CD4-positive, alpha-beta T cell treated with Interferon gamma for 1 hour (primary cell): ENCODE results near the gene KIAA2012.

Experiments used
- DNase-seq: peaks from one replicate; pipeline ENCODE4 v3.0.0-alpha.2; 2020

Gene KIAA2012

DNA sequence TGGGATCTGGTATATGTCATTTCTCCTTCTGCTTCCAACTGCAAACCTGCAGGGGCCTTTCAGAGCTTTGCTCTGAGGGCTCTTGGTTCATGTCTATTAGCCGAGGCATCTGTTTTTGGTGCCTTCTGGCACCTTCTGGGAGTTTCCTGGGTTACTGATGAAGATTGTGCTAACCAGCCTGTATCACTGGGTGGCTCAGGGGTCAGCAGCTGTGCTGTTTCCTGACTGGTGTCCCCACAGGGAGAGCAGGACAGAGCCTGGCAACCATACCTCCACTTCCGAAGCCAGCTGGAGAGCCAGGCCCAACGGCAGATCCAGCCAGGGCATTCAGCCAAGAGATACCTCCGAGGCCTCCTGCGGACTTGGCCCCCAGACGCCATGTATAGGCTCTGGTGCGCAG, 17.5 kb downstream of the KIAA2012 start:
- DNase-seq, result no peak

GRCh38 chr2:202091476-202091875, 18.4 kb downstream of the KIAA2012 start:
- no peak for DNase-seq

DNA sequence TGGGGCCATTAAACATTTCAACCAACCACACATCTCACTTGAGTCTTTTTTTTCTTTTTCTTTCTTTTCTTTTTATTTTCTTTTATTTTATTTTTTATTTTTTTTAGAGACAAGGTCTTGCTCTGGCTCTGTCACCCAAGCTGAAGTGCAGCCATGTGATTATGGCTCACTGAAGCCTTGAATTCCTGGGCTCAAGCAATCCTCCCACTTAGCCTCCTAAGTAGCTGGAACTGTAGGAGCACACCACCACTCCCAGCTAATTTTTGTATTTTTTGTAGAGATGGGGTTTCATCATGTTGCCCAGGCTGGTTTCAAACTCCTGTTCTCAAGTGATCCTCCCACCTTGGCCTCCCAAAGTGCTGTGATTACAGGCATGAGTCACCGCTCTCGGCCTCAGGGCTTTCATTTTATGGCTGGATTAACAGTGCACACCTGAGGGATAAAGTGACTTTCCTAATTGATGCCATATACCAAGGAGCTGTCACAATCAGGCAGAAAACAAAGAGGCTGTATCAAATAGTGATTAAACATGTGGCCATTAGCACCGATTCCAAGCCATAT, 21.5 kb downstream of the KIAA2012 start:
- no peak for DNase-seq

GRCh38 chr2:202095235-202095634, 22.2 kb downstream of the KIAA2012 start:
- DNase-seq, result no peak

GRCh38 chr2:202096736-202097135, 23.7 kb downstream of the KIAA2012 start:
- DNase-seq, result no peak

DNA sequence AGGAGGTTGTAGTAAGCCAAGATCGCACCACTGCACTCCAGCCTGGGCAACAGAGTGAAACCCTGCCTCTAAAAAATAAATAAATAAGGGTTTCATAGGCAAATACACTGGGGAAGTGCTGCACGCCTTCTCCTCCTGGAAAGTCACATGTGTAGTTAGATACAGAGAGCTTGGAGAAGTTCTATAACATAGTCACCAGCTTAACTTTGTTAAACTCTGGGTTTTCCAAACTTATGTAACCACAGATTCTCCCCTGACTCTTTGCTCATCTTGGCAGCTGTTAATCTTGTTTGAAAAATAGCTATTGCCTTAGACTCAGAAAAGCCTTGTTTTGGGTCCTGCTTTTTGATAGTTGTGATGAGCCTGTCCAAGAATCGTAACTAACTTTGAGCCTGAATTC, 25.2 kb downstream of the KIAA2012 start:
- no peak for DNase-seq

GRCh38 chr2:202099515-202099914, 26.5 kb downstream of the KIAA2012 start:
- DNase-seq, result no peak

GRCh38 chr2:202100176-202100575, 27.1 kb downstream of the KIAA2012 start:
- DNase-seq, result no peak

DNA sequence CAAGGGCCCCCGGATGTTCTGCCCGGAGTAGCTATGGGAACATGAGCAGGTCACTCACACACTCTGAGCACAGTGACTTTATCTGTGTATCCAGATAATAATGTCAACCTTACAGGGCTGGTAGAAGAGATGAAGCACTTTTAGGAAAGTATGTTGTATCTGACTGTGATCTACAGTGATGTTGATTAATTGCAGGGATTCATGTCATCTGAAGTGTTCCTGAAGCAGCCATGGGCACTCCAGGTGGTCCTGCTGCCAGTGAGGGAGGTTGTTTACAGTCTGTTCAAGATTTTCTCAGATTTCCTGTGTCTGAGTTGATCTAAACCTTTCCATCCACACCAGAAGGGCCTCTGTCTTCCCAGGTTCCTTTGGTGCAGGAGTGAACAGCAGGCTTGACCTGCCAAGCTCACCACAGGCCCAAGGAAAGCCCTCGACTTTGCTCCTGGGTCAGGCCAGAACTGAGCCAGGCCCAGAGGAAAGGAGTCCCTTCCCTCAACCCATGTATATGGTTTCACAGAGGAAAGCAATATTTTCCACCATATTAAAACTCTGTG, 28.0 kb downstream of the KIAA2012 start:
- no peak for DNase-seq

GRCh38 chr2:202102425-202103000, 29.5 kb downstream of the KIAA2012 start:
- no peak for DNase-seq

- no peak for DNase-seq
These were observed 31.3 kb downstream of the KIAA2012 start for GRCh38 chr2:202104286-202104870.

- DNase-seq, result no peak
These were observed 32.0 kb downstream of the KIAA2012 start for GRCh38 chr2:202105025-202105424.

DNA sequence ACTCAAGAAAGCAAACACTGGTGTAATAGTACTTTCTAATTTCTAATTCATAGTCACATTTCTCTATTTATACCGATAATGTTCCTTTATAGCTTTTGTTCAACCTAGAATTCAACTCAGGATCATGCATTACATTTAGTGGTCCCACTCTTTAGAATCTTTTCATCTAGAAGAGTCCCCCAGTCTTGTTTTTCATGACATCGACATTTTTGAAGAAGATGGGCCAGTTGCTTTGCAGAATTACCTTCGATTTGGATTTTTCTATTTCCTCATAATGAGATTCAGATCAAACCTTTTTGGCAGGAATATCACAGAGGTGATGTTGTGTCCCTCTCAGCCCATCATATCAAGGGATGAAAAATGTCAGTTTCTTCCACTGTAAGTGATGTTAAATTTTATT, 35.3 kb downstream of the KIAA2012 start:
- no peak for DNase-seq

- no peak for DNase-seq
These were observed 36.2 kb downstream of the KIAA2012 start for GRCh38 chr2:202109139-202109736.

- DNase-seq, result no peak
These were observed 36.7 kb downstream of the KIAA2012 start for GRCh38 chr2:202109737-202110184.

DNA sequence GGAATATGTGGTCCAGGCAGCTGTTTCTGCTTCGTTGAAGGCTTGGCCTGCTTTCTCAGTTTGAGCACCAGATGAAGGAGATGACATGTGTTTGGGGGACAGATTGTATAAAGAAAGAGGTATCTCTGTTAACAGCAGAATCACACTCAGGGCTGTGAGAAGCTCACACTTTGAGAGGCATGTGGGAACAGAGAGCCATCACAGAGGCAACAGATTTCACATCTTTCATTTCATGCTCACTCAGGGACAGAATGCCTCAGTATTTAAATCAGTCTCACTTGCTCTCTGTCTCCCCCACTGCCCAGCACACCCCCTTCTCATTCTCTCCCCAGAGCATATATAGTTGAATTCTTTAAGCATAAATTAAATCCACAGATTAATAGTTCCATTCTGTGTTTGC, 37.4 kb downstream of the KIAA2012 start:
- DNase-seq, result no peak

- no peak for DNase-seq
These were observed 39.0 kb downstream of the KIAA2012 start for GRCh38 chr2:202112041-202112440.

DNA sequence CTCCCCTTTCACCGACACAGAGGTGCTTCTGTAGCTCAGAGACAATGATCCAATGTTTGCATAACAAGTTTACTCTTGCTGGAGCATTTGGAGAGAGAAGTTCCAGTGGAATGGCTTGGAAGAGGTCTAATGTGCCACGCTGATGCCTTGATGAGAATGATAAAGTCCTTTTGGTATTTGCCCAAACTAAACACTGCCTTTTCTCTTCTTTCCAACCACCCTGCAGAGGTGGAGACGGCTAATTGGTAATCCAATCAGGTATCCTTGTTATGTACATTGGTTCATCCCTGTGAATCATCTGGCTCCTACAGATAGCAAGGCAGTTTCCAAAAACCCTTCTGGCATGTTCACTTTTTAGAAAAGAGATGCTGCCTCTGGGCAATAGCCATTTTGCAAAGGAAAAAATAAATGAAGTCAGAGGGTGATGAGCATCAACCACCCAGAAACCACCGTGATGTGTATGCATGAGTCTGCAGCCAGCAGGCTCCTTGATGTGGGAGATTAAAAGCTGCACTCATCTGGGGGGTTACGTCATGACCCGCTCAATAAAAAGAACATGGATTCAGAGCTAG, 40.6 kb downstream of the KIAA2012 start:
- no peak for DNase-seq

- no peak for DNase-seq
These were observed 41.2 kb downstream of the KIAA2012 start for GRCh38 chr2:202114291-202114690.

GRCh38 chr2:202114795-202115194, 41.7 kb downstream of the KIAA2012 start:
- DNase-seq, result no peak

- no peak for DNase-seq
These were observed 42.5 kb downstream of the KIAA2012 start for GRCh38 chr2:202115479-202115971.

GRCh38 chr2:202116691-202117090, 43.6 kb downstream of the KIAA2012 start:
- no peak for DNase-seq

- DNase-seq, result no peak
These were observed 45.1 kb downstream of the KIAA2012 start for GRCh38 chr2:202118168-202118567.
